Measurements from ENCODE around the gene RNU2-63P.
A peak's percentile ranks its signal among the peaks of the same experiment; 100 is the strongest.

RNU2-63P gene

GRCh38 chr2:88016086-88016959 is at the start of gene RNU2-63P:
Gene RNU2-63P, minus strand, starts transcription at chr2:88016547.
- no peak for TF ChIP-seq ZNF274 (IDR thresholded peaks at IDR 0.05; ENCODE audit: low read depth, low read length)
- H3K4me3 ChIP-seq (ENCODE audit: low read length), result peak within 1 kb of the TSS; percentile 55; the same call in 1 of the 2 replicates

GRCh38 chr2:88061295-88061694 is 44.9 kb upstream of the RNU2-63P start:
- no peak for TF ChIP-seq ZNF274 (IDR thresholded peaks at IDR 0.05; ENCODE audit: low read depth, low read length)
- H3K4me3 ChIP-seq (ENCODE audit: low read length), result no peak overlapping the region

DNA sequence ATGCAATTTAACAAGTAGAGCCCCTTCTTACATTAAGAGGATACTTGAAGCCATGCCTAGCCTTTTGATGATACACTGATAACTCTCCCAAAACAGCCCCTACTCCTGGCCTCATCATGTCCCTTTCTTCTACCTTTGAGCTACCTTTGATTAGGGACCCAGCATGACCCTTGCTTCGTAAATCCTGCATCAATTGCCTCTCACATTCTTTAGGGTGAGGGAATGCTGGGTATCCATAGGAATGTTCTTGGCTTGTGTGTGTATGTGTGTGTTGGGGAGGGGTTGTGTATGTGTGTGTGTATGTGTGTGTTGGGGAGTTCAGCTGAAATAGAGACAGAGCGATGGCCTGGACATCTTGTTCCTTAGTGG is 44.5 kb upstream of the RNU2-63P start:
- no peak for TF ChIP-seq ZNF274 (IDR thresholded peaks at IDR 0.05; ENCODE audit: low read depth, low read length)
- H3K4me3 ChIP-seq (ENCODE audit: low read length), result no peak overlapping the region

GRCh38 chr2:88059979-88060906 is 43.9 kb upstream of the RNU2-63P start:
- TF ChIP-seq ZNF274 (IDR thresholded peaks at IDR 0.05; ENCODE audit: low read depth, low read length), result no peak

GRCh38 chr2:88058191-88058590 is 41.8 kb upstream of the RNU2-63P start:
- H3K4me3 ChIP-seq (ENCODE audit: low read length), result no peak overlapping the region
- TF ChIP-seq ZNF274 (IDR thresholded peaks at IDR 0.05; ENCODE audit: low read depth, low read length), result no peak

More at GRCh38 chr2:88059979-88060906, 43.9 kb upstream of the RNU2-63P start:
- H3K4me3 ChIP-seq (ENCODE audit: low read length), result no peak overlapping the region

- no peak for TF ChIP-seq ZNF274 (IDR thresholded peaks at IDR 0.05; ENCODE audit: low read depth, low read length)
- H3K4me3 ChIP-seq (ENCODE audit: low read length), result no peak overlapping the region
Measured at GRCh38 chr2:88057437-88057844, 41.1 kb upstream of the RNU2-63P start.

DNA sequence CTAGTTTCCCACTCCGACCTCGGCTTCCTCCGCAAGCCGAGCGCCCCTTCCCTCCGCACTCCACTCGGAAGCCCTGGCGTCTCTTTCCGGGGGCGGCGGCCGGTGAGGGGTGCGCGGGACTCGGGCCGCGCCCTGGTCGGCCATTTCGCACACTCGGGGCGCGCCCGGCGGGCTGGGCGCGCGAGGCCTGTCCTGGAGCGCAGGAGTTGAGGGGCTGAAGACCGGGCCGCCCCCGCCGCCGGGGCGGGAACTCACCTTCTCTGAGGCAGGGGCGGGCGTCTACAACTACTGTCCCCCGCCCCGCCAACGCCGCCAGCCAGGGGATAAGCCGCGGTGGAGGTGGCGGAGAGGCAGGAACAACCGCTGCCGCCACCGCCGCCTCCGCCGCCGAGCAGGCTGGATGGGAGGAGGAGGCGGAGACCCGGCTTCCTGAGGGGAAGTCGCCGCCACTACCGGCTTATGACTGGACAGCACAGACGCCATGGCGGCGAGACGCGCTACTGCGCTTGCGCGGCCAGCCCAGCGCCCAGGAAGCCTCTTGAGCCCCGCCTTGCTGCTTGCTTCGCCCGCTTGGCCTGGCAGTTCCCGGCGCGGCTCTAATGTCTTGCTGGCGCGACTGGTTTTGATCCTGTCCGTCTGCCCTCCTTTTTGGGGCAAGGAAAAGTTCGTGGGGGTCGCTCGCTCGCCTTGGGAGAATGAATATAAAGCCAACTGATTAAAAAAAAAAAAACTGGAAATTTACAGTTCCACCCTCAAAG is 39.2 kb upstream of the RNU2-63P start, which contains the start of gene KRCC1:
Gene KRCC1 (minus strand): TSS at position 413 of the 758 bp plus-strand sequence. CDS start 27,220 bp downstream, outside the sequence.
- no peak for TF ChIP-seq ZNF274 (IDR thresholded peaks at IDR 0.05; ENCODE audit: low read depth, low read length)

GRCh38 chr2:88054782-88055370 is 38.5 kb upstream of the RNU2-63P start:
- peak overlapping the region; percentile 98 for H3K4me3 ChIP-seq (ENCODE audit: low read length)
- no peak for TF ChIP-seq ZNF274 (IDR thresholded peaks at IDR 0.05; ENCODE audit: low read depth, low read length)

More for the DNA sequence above, 39.2 kb upstream of the RNU2-63P start, which contains the start of gene KRCC1:
- peak within 1 kb of the TSS; percentile 98 for H3K4me3 ChIP-seq (ENCODE audit: low read length)

DNA sequence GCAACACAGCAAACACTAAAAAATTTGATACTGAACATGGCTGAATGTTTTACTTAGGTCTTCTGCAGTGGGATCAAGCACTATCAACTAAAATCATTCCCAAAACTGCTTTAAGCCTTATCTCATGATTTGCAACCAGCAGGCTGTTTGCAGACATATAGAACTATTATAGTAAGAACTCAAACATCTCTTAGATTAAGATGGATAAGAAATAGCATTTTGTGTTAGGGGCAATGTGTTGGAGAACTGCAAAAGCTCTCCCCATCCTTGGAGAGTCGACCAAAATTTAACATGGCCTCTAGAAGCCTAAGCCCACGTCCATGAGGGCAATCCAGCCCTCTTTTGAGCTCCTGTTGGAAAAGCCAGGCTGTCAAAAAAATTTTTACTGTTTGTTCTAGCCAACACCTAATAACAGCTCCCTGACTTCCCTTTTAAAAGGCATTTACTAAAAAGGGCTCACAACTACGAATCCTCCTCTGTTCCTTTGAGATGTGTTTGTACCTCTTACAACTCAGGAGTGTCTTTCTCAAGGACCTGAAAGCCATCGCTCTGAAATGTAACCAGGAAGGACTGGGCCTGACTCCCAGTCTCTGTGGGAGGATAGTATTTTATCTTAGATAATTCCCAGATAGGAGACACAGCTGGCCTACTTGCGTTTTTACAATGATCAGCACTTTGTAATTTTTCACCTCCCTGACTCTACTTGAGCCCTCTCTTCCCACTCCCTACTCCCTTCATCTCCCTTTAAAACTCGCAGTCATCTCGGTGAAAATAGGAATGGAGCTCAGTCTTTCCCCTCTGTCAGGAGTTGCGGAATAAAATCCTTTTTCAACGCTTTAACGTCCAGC is 37.8 kb upstream of the RNU2-63P start:
- TF ChIP-seq ZNF274 (IDR thresholded peaks at IDR 0.05; ENCODE audit: low read depth, low read length), result no peak
- peak overlapping the region; percentile 98 for H3K4me3 ChIP-seq (ENCODE audit: low read length)

- H3K4me3 ChIP-seq (ENCODE audit: low read length), result no peak overlapping the region
- TF ChIP-seq ZNF274 (IDR thresholded peaks at IDR 0.05; ENCODE audit: low read depth, low read length), result no peak
Measured at GRCh38 chr2:88053296-88053695, 36.9 kb upstream of the RNU2-63P start.

DNA sequence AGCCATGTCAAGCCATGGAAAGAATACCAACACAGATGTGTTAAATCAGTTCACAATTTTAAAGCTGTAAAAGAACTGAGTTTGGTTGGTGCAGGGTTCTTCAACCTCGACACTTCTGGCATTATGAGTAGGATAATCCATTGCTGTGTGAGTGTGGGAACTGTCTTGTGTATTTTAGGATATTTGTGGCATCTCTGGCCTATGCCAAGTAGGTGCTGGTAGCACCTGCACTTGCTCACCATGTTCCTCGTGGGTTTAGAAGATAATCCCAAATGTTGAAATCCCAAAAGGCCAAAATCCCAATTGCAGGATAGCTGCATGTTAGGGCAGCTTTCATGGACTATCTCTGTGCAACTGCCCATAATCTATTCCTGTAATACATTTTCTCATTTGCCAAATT is 35.4 kb upstream of the RNU2-63P start:
- TF ChIP-seq ZNF274 (IDR thresholded peaks at IDR 0.05; ENCODE audit: low read depth, low read length), result no peak
- H3K4me3 ChIP-seq (ENCODE audit: low read length), result no peak overlapping the region

DNA sequence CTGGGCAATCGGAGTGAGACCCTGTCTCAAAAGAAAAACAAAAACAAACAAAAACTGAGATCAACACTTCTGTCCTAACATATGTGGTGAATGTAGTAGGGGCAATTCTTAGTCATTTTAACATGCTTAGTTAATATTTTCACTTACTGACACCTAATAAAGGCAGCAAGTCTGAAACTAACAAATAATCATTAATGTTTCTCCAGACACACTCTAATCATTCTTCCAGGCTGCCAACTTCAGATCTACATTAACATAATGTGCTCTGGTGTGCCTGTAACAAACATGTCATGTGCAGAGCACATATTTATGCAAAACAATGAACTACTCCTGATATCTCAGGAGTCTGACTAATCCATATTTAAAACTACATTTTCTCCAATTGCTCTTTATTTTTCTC is 33.3 kb upstream of the RNU2-63P start:
- TF ChIP-seq ZNF274 (IDR thresholded peaks at IDR 0.05; ENCODE audit: low read depth, low read length), result no peak
- no peak overlapping the region for H3K4me3 ChIP-seq (ENCODE audit: low read length)

Data from GM08714 (cell line).